GM12891 (cell line): ENCODE results near the gene PLCXD1.
A peak's percentile ranks its signal among the peaks of the same experiment; 100 is the strongest.

Experiments used
- DNase-seq: peaks from one replicate; pipeline ENCODE4 v3.0.0; 2011; ENCODE audit warnings: low spot score; ENCODE audit not compliant: insufficient read length
- FAIRE-seq: peaks from 2 replicates; lab custom pipeline; 2011; peaks lifted over from hg19 to GRCh38; lab: Jason Lieb, UNC
- PAX5 ChIP-seq: IDR thresholded peaks from 2 replicates; pipeline ENCODE4 v1.6.1; 2011; ENCODE audit warnings: low read length, moderate library complexity, mild to moderate bottlenecking; ENCODE audit not compliant: insufficient read depth, severe bottlenecking
- POLR2A ChIP-seq: IDR thresholded peaks from 2 replicates; pipeline ENCODE4 v1.6.1; 2011; ENCODE audit warnings: low read depth, low read length, control low read depth
- POLR2AphosphoS5 ChIP-seq: IDR thresholded peaks from 2 replicates; pipeline ENCODE4 v1.6.1; 2011; ENCODE audit warnings: low read depth, low read length, control low read depth
- POU2F2 ChIP-seq: IDR thresholded peaks from 2 replicates; pipeline ENCODE4 v1.6.1; 2011; ENCODE audit warnings: low read depth, mild to moderate bottlenecking, control low read depth, low read length, moderate library complexity
- SPI1 ChIP-seq: IDR thresholded peaks from 2 replicates; pipeline ENCODE4 v1.6.1; 2011; ENCODE audit warnings: low read depth, low read length, control low read depth
- TAF1 ChIP-seq: IDR thresholded peaks from 2 replicates; pipeline ENCODE4 v1.6.1; 2011; ENCODE audit warnings: low read depth, low read length, control low read depth

PLCXD1 gene

GRCh38 chrX:312621-313331 lies 31.6 kb downstream of the PLCXD1 start:
- FAIRE-seq (no peak), DNase-seq (no peak)
- TF ChIP-seq POLR2A (no peak), PAX5 (no peak), SPI1 (no peak), POLR2AphosphoS5 (no peak), TAF1 (no peak), POU2F2 (no peak)

- FAIRE-seq, result no peak
- no peak for DNase-seq
- TF ChIP-seq PAX5, result no peak
- no peak for TF ChIP-seq SPI1
- TF ChIP-seq TAF1, result no peak
- no peak for TF ChIP-seq POU2F2
These were observed 32.4 kb downstream of the PLCXD1 start for GRCh38 chrX:313546-313945.

- FAIRE-seq, result no peak
- DNase-seq, result no peak
- TF ChIP-seq PAX5, result no peak
- no peak for TF ChIP-seq POLR2A
- TF ChIP-seq POLR2AphosphoS5, result no peak
- no peak for TF ChIP-seq SPI1
- no peak for TF ChIP-seq POU2F2
- no peak for TF ChIP-seq TAF1
These were observed 32.9 kb downstream of the PLCXD1 start for GRCh38 chrX:314049-314448.

- DNase-seq (no peak), FAIRE-seq (no peak)
- TF ChIP-seq PAX5 (no peak), POLR2AphosphoS5 (no peak), POU2F2 (no peak), SPI1 (no peak), TAF1 (no peak), POLR2A (no peak)
These were observed 33.8 kb downstream of the PLCXD1 start for GRCh38 chrX:314781-315595.

- no peak for TF ChIP-seq PAX5
- DNase-seq (no peak), FAIRE-seq (no peak)
These were observed 35.5 kb downstream of the PLCXD1 start for GRCh38 chrX:316351-317325.

GRCh38 chrX:317424-318067 lies 36.4 kb downstream of the PLCXD1 start:
- TF ChIP-seq SPI1 (0 out of 2 replicates have a peak, but pooled peaks have one; percentile 0), POU2F2 (no peak), PAX5 (no peak), POLR2A (no peak)
- peak; percentile 85 for DNase-seq
- no peak for FAIRE-seq

- DNase-seq (peak; percentile 93), FAIRE-seq (no peak)
- TF ChIP-seq SPI1 (no peak), POU2F2 (0 out of 2 replicates have a peak, but pooled peaks have one; percentile 40), TAF1 (peak; percentile 82), POLR2A (peak; percentile 90), PAX5 (no peak), POLR2AphosphoS5 (peak; percentile 93)
These were observed 37.0 kb downstream of the PLCXD1 start for GRCh38 chrX:318068-318738.

GRCh38 chrX:318739-319578 lies 37.8 kb downstream of the PLCXD1 start, which contains the start of gene GTPBP6:
Gene GTPBP6, minus strand, starts transcription at chrX:318796. Its CDS starts 9 bp downstream, at chrX:318787.
- DNase-seq (peak; percentile 90), FAIRE-seq (no peak)
- TF ChIP-seq POU2F2, result no peak
- TF ChIP-seq PAX5, result peak; percentile 56
- TF ChIP-seq POLR2A, result peak; percentile 41; the same call in 1 of the 2 replicates
- peak; percentile 77 for TF ChIP-seq POLR2AphosphoS5
- TF ChIP-seq SPI1, result no peak
- no peak; the same call in 1 of the 2 replicates for TF ChIP-seq TAF1
